Fibroblast of skin of left quadriceps (primary cell): Measurements from ENCODE around the gene PJA2.
A peak's percentile ranks its signal among the peaks of the same experiment; 100 is the strongest.
"Not testable (repeated sequence)": the region's sequence is repeated elsewhere in the genome, so short reads cannot be mapped to it uniquely, and the experiment has no call there.

ENCODE experiments used
- DNase-seq, 2 experiments: peaks; one replicate each; pipeline ENCODE4 v3.0.0-alpha.2; 2013; ENCODE audit warnings: low read depth in 2 of 2

The PJA2 gene, protein sequence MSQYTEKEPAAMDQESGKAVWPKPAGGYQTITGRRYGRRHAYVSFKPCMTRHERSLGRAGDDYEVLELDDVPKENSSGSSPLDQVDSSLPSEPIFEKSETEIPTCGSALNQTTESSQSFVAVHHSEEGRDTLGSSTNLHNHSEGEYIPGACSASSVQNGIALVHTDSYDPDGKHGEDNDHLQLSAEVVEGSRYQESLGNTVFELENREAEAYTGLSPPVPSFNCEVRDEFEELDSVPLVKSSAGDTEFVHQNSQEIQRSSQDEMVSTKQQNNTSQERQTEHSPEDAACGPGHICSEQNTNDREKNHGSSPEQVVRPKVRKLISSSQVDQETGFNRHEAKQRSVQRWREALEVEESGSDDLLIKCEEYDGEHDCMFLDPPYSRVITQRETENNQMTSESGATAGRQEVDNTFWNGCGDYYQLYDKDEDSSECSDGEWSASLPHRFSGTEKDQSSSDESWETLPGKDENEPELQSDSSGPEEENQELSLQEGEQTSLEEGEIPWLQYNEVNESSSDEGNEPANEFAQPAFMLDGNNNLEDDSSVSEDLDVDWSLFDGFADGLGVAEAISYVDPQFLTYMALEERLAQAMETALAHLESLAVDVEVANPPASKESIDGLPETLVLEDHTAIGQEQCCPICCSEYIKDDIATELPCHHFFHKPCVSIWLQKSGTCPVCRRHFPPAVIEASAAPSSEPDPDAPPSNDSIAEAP

DNA sequence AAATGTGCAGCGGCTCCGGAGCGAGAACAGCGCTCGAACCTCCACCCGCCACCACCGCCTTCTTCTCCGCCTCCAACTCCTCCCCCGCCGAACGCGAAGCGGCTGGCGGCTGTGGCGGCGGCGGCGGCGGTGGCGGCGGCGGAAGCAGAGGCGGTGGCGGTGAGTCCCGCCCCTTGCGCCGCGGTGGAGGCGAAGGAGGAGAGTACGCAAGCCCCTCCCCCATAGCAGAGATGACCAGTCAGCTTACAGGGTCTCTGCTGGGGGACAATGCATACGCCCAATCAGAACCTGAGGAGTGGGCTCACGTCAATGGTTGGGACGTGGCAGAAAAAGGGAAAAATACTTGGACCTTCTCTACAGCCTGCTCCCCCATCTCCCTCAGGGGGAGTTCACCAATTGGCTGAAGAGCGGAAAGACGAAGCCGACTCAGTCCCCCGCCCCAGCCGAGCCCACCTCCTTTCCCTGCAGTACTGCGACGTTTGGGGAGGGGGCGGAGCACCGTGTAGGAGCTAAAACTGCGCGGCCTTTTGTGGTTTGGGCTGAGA lies at the start of gene PJA2:
TSS of gene PJA2 (minus strand) at position 131 of the 545 bp plus-strand sequence. CDS start 26,541 bp downstream, outside the sequence.
- DNase-seq, result peak; percentile 100

DNA sequence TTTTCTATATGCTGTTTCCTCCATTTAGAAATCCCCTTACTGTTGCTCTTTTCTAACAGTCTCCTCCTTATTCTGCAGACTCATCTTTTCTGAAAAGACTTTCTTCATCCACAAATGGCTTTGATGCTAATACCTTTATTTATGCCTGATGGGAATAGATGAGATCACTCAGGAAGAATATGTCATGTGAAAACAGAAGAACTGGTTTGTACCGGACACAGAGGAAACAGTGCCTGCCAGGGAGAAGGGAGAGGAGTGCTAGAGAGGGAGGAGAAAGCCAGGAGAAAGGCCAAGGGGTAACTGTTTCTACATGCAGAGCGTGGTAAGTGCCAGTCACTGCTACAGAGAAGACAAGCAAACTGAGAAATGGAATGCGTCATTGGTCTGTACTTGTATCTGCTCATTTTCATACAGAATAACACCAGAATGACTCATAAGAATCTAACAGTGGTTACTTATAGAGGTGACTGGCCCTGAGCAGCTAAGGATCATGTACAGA lies 45.9 kb upstream of the PJA2 start:
- DNase-seq, result peak; percentile 84 to 86

DNA sequence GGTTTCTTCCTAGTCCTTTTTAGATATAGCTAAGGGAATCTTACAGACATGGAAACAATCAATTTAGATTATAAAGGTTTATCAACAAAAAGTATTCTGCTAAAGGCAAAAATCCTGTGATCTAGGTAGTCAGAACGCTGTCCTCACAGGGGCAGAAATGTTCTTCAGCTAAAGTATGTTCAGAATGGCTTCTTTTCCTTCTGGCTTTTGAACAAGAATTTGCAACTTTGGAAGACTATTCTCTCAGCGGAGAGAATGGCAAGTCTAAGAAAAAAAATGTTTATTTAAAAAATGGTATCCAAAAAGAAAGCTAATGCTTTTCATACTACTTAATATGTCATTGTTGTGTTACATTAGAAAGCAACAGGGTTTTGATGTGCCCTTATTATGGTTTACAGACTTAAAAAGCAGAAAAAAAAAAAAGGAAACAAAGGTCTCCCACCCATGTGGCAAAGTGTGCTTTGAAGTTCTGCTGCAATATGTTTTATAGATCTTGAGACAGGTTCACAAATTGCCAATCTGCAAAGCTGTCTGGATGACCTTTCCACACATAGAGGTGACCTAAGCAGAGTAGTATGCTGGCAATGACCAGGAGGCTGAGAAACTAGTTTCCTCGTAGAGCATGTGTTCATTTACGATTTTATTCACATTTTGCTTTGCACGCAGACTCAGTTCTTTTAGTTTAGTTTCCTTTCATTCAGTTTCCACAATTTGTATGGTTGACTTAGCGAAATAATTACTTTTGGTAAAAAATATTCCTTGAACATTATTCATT lies 45.1 kb upstream of the PJA2 start:
- no peak for DNase-seq

DNA sequence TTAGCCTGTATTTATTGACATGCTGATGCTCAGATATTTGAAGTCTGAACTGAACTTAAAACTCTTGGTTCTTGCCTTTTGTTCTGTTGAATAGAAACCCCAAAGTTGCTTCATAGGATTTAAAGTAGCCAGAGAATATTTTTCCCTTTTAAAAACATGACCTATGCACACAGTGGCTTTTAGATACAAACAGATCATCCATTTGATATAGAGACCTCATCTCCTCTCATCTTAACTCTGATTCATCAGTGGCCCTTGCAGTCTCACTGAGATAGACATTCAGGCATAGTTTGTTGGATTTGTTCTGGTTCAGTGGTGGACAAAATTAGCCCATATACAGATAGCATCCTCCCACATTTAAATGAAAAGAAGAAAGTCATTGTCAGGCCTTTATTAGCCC lies 43.5 kb upstream of the PJA2 start:
- no peak for DNase-seq

DNA sequence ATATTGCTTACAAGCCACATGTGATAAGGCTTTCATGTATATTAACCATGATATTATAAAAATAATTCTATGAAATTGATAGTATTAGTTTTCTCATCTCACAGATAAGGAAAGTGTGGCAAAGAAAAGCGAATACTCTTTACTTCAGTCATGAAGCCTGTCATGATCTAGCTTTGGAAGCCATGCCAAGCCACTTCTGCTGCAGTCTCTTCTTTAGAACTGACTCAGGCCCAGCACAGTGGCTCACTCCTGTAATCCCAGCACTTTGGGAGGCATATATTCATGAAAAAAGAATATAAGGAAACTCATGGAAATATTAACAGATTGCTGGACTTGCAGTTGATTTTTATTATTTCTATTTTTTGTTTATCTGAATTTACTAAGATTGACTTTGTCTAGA lies 42.9 kb upstream of the PJA2 start:
- DNase-seq, result no peak

DNA sequence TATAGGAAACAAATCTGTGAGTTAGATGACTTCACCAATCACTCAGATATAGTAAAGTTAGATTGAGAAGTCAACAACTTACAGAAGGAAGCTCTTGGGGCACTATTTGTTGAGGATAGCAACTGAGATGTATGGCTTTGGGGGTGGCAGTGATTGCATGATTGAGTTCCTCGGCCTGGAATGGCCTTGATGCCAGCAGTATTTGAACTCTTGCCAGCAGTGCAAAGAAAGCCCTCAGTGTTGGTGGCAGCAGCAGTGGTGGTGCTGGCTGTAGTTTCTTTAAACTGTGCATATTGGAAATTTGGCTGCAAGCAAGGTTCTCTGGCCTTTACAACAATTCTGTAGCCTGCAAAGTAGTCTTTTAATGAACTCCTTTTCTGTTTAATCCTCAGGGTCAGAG lies 41.4 kb upstream of the PJA2 start:
- DNase-seq, result no peak

DNA sequence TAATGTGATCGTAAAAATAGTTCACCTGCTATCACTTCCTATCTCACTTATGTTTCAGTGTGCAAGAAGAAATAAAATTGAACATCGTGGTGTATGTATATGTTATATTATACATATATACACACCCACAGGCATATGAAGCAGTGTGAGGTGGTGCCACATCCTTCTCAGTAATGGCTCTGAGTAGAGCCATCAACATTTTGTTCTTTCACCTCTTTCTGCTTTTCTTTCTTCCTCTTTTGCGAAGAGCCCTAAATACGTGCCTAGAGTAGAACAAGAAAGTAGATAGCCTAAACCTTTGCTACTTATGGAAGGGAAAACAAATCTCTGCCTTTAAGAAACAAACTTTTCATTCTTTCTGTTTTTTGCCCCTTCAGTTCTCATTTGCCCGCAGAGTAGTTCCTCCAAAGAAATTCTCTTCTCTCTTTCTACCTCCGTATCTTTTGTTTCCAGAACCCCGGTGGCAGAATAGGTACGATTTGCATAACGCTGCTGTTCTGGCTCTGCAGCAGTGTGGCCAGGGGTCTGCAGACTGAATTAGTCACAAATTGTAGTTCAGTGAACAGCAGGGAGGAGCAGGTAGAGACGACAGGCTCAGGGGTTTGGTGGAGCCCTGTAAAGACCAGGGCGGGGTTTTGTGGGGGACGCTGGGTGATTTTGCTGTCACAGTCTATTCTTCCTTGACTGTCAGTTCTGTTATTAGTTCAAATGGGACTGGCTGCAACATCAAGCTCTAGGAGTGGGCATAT lies 40.5 kb upstream of the PJA2 start:
- DNase-seq, result no peak

DNA sequence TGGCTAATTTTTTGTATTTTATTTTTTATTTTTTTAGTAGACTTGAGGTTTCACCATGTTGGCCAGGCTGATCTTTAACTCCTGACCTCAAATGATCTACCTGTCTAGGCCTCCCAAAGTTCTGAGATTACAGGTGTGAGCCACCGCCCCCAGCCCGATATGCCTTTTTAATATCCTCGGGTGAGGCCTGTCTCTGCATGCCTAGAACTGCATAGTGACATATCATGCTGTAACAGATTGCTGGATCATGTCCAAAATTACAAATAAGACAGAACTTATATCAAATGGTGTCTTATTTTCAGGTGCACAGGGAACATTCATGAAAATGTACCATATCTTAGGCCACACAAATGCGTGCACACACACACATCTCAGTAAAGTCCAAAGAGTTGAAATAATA lies 39.1 kb upstream of the PJA2 start:
- no peak for DNase-seq

DNA sequence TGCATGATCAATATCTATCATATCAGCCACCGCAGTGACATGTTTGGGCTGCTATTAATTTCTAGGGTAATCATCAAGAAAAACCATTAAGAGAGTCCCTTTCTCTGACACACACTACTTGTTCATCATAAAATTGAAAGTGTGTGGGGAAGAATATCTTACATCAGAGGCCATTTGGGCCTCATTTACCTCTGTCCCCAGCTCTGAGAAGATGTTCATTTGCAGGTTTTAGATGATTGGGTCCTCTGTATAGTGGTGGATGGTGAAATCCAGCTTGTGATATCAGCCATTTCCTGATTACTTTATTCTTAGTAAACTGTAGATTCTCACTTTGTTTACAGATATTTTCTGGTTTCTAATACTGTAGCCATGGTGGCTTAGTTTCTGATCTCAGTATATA lies 29.8 kb upstream of the PJA2 start:
- DNase-seq, result no peak

DNA sequence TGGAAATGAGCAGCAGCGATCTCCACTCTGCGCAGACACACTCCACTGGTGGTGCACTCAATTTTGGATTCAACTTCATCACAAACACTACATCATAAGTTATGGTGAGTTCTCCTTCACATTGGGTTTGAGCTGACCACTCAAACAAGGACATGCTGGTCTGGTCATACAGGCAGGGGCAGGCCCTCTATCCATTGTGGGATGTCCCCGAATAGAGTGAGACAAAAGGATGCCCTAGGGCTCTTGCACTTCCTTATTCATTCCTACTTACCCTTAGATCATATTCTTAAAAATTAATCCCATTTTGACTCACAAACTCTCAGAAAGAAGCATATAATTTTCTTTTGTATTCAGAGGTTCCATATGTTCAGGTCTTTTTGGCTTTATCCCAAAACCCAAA lies 16.3 kb upstream of the PJA2 start:
- DNase-seq, result no peak

DNA sequence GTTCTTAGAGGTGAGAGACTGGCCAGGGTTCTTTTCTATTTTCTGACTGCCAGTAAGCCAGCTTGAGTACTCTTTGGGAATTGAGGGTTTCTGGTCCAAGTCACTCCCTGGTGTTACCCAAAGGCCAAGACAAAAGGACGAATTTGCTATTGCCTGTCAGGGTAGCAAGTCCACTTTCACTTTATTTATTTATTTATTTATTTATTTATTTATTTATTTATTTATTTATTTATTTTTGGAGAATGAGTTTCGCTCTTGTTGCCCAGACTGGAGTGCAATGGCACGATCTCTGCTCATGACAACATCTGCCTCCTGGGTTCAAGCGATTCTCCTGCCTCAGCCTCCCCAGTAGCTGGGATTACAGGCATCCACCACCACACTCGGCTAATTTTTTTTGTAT lies 15.7 kb upstream of the PJA2 start:
- DNase-seq, result not testable (repeated sequence)

DNA sequence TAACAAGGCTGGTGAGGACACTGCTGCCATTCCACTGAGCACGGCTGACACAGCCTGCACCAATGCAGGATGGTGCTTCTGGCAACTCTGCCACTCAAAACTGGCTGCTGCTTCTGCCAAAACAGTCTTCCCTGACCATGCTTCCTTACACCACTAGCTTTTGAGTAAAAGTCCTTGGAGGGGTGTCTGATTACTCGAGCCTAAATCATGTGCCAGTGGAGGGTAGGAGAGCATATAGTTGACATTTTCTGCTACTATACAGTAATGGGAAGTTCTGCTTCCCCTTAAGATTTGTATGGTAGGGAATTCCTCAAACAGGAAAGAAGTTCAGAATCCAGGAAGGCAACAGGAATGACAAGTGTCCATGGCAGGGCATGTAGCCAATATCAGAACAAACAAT lies 12.2 kb upstream of the PJA2 start:
- DNase-seq, result no peak

DNA sequence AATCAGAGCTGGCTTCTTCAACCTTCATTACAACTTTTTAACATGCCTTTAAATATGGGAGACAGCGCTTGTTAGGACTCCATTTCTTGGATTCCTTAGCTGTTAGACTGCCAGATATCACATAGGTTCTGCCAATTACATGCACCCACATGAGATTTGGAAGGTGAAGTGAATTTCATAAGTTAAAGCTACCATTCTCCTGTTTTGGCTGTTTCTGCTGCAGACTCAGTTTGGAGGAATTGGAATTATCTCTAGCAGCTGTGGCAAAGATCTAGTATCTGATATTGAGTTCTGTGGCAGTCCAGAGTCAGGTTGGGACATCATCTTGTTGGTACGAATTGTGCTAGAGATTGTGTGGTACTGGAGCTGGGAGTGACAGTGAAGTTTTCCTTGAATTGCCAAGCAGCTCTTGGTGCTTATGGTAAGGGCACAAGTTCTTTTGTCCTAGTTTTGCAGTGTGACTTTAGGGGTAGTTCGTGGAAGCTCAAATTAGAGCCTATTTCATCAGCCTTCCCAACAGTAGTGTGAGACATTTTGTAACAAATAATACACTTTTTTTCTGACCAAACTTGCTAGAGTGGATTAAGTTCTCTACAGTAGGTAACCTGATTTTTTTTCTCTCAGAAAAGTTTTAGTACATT lies 9.1 kb upstream of the PJA2 start:
- no peak for DNase-seq

DNA sequence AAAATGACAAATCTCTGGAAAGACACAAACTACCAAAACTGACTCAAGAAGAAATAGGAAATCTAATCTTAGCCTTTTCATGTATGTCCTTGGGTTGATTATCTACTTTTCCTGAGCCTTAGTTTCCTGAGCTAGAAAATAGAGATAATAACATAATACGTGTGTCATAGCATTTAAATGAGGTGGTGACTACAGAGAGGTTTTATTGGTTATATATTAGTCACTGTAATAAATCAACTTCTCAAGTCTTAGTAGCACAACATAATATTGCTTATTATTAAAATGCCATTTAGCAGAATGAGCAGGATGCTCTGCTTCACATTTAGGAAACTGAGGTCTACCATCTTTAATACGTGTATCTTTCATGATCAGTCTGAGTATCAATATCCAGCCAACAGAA lies 7.1 kb upstream of the PJA2 start:
- DNase-seq, result no peak

DNA sequence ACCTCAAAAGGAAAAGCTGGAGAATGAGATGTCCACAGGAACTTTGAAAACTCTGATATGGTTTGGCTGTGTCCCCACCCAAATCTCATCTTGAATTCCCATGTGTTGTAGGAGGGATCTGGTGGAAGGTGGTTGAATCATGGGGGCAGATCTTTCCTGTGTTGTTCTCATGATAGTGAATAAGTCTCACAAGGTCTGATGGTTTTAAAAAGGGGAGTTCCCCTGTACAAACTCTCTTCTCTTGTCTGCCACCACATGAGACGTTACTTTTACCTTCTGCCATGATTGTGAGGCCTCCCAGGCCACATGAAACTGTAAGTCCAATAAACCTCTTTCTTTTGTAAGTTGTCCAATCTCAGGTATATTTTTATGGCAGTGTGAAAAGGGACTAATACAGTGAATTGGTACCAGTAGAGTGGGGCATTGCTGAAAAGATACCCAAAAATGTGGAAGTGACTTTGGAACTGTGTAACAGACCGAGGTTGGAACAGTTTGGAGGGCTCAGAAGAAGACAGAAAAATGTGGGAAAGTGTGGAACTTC lies 4.2 kb upstream of the PJA2 start:
- DNase-seq, result not testable (repeated sequence)

DNA sequence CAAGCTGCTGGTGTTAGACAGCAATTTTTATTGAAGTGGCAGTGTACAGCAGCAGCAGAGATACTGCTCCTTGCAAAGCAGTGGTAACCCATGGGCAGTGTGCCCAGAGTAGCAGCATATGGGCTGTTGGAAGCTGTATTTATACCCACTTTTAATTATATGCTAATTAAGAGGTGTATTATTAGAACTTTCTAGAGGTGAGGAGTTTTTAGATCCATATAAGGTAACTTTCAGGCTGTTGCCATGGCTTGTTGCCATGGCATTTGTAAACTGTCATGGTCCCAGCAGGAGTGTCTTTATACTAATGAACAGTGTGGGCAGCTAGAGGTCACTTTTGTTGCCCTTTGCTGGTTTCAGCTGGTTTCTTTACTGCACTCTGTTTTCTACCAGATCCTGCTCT lies 3.7 kb upstream of the PJA2 start:
- no peak for DNase-seq

DNA sequence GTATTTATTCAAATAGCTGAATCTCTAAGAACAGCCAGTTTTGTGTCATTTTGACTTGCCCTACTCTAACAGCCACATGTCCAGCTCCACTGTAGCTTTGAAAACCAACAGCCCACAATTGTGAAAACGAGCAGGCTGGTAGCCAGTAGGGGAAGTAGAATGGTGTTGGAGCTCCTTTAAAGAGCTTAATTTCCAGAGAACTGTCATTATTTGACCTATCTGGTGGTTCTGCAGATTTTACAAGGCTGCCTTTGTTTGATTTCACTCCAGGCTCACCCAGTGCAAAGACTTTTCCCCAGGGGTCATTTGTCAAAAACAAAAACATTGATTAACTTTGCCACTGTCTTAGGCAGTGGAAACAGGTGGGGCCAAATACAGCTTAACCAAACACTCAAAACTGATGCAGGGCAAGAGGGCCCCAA lies 3.2 kb upstream of the PJA2 start:
- DNase-seq, result no peak

DNA sequence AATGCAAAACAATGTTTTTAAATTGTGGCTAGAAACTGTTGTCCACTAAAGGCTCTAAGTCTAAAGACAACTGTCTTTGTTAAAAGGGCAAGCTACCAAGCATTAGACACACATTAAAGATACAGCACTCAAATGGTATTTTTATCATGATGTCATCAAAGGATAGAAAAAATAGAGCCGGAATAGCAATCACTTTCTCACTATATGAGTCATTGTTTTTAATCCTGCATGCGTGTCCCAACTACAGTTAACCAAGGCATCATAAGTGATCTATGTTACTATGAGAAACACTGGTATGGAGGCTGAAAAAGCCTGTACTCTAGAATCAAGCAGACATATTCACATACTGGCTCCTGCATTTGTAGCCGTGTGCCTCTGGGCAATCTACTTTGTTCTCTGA lies 1.9 kb upstream of the PJA2 start:
- DNase-seq, result peak; percentile 87 to 89

DNA sequence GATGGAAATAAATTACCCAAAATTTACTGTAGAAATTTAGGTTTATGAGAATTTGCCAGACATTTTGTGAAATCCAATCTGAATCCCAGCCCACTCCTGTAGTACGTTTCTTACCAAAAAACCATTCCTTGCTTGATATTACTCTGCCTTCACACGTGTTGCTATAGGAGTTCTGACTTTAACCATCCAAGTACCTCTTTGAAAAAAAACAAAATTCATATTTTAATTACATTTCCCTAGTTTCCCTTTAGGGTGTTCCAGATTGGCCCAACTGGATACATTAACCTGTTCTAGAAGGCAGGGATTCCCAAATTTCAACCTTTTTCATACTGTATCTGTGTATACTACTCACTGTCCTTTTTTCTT lies 1.4 kb upstream of the PJA2 start:
- no peak for DNase-seq

DNA sequence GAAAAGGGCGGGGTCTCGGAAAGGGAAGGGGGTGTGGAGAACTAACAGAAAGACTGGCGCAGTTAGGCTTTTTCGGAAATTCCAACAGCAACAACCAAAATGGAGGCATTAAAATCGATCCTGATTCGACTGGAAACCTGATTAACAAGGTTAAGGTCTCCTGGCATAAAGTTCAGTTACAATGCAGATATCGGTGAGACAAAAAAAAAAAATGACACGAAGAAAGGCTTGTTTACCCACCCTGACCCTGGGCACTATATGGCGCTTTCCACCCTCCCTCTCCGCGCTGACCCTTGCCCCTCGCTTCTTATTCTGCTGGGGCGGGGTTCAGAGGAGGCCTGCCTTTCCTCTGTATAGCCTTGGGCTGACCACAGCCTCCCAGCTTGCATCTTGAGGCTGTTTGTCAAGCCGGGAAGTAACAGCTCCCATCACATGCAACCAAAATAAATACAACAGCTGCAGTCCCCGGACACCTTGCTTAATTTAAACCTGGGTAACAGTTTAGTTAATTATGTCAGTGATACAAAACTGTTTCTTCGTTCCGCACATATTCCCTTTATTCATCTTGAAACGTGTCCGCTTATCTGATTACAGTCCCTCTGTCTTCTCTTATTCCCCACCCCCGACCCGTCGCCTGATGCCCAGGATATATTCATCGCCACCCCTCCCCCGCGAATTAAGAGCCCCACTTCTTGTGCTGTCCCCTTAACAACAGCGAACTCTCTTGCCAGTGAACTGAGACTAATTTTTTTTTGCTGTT lies 795 bp upstream of the PJA2 start:
- peak; percentile 39 to 44 for DNase-seq
